B cell (primary cell): ENCODE data around the gene RBP4. TPM values are rescaled to one million over a fixed set of nuclear protein-coding genes. Genes with fewer than 3 reads are reported as not detected.

Experiments used
- ATAC-seq: fragments of 200-7000 bp; cut with Tn5 transposase; one replicate; pipeline ENCODE4 v1.10.0; 2021; ENCODE audit warnings: low read depth, mild to moderate bottlenecking, moderate number of reproducible peaks, moderate library complexity
- CTCF ChIA-PET: fragments of 350-600 bp; sonication (Branson Sonifier 250); formaldehyde crosslinking; loops from one replicate; lab custom pipeline; 2021; ENCODE audit warnings: antibody characterized with exemption, inconsistent platforms; lab: Charles Lee
- POLR2A ChIA-PET: fragments of 350-600 bp; sonication (Branson Sonifier 250); formaldehyde crosslinking; loops from one replicate; lab custom pipeline; 2021; ENCODE audit warnings: antibody characterized with exemption; lab: Charles Lee
- DNase-seq: peaks from one replicate; pipeline ENCODE4 v3.0.0; 2013
- H2AFZ ChIP-seq: 2 replicates; pipeline ENCODE4 v1.6.1; 2012; ENCODE audit warnings: mild to moderate bottlenecking, low read depth, low read length; ENCODE audit not compliant: insufficient read depth, poor library complexity, severe bottlenecking
- H3K27ac ChIP-seq, 2 donors: 1 replicate in 1 of 2; 2 replicates in 1 of 2; pipeline ENCODE4 v1.5.1; 2012 to 2013; ENCODE audit warnings: low read length in 2 of 2, mild to moderate bottlenecking in 2 of 2, moderate library complexity in 1 of 2
- H3K27me3 ChIP-seq, 4 experiments: fragments of 200-600 bp in 1 of 4; sonication (generic) in 1 of 4; replicated peaks in 1 of 4; 1 replicate in 2 of 4; 2 replicates in 2 of 4; pipeline versions ENCODE4 v1.6.1 to v1.7.0; 2013 to 2016; ENCODE audit warnings: low read length in 3 of 4, mild to moderate bottlenecking in 2 of 4, mixed read lengths in 1 of 4, moderate library complexity in 1 of 4; ENCODE audit not compliant: insufficient read depth in 4 of 4, control insufficient read depth in 3 of 4; ENCODE audit errors: control extremely low read depth in 1 of 4
- H3K36me3 ChIP-seq, 2 experiments: replicated peaks in 1 of 2; 1 replicate in 1 of 2; 2 replicates in 1 of 2; pipeline versions ENCODE4 v1.6.1 to v1.7.1; 2013; ENCODE audit warnings: low read length in 1 of 2; ENCODE audit not compliant: insufficient read depth in 2 of 2, control insufficient read depth in 1 of 2; ENCODE audit errors: control extremely low read depth in 1 of 2, extremely low read depth in 1 of 2
- H3K4me1 ChIP-seq, 2 donors: fragments of 200-600 bp in 1 of 2; sonication (generic) in 1 of 2; 1 replicate in 1 of 2; 2 replicates in 1 of 2; pipeline versions ENCODE4 v1.5.1 to v1.6.1; 2013 to 2017; ENCODE audit warnings: low read length in 2 of 2; ENCODE audit not compliant: control insufficient read depth in 2 of 2, insufficient read depth in 2 of 2
- H3K4me2 ChIP-seq: replicated peaks from 2 replicates; pipeline ENCODE3; 2012; ENCODE audit warnings: mild to moderate bottlenecking, low read depth, low read length; ENCODE audit not compliant: poor library complexity, severe bottlenecking
- H3K4me3 ChIP-seq, 5 experiments: fragments of 200-600 bp in 1 of 5; sonication (generic) in 1 of 5; 1 replicate in 3 of 5; 2 replicates in 2 of 5; pipeline versions ENCODE4 v1.5.1 to v1.7.0; 2011 to 2016; ENCODE audit warnings: low read length in 4 of 5, mild to moderate bottlenecking in 4 of 5, low read depth in 2 of 5, control low read depth in 1 of 5, moderate library complexity in 1 of 5; ENCODE audit not compliant: insufficient read depth in 1 of 5; ENCODE audit errors: control extremely low read depth in 1 of 5, extremely low read depth in 1 of 5
- H3K79me2 ChIP-seq: fragments of 200-600 bp; sonication (generic); one replicate; pipeline ENCODE4 v1.6.0; 2016; ENCODE audit warnings: low read length; ENCODE audit not compliant: control insufficient read depth, insufficient read depth
- H3K9ac ChIP-seq: fragments of 200-600 bp; sonication (generic); 2 replicates; pipeline ENCODE4 v1.6.1; 2017; ENCODE audit warnings: mild to moderate bottlenecking, low read length, moderate library complexity
- H3K9me3 ChIP-seq, 3 donors: one replicate each; pipeline versions ENCODE4 v1.6.1 to v1.7.1; 2013; ENCODE audit warnings: low read length in 2 of 3; ENCODE audit not compliant: control insufficient read depth in 2 of 3, insufficient read depth in 1 of 3; ENCODE audit errors: control extremely low read depth in 1 of 3
- H4K20me1 ChIP-seq: 2 replicates; pipeline ENCODE4 v1.6.0; 2012; ENCODE audit warnings: mild to moderate bottlenecking, low read length; ENCODE audit not compliant: insufficient read depth, control insufficient read depth, poor library complexity, severe bottlenecking
- H3K27ac Mint-ChIP-seq: one replicate; pipeline ENCODE4 v1.8.0; 2021; ENCODE audit warnings: mixed read lengths
- H3K27me3 Mint-ChIP-seq: one replicate; pipeline ENCODE4 v1.8.0; 2021; ENCODE audit warnings: mixed read lengths
- H3K4me1 Mint-ChIP-seq: one replicate; pipeline ENCODE4 v1.8.0; 2021; ENCODE audit warnings: mixed read lengths
- H3K4me3 Mint-ChIP-seq: one replicate; pipeline ENCODE4 v1.8.0; 2021; ENCODE audit warnings: mixed read lengths
- H3K9me3 Mint-ChIP-seq: one replicate; pipeline ENCODE4 v1.8.0; 2022; ENCODE audit warnings: mixed read lengths; ENCODE audit not compliant: insufficient read depth
- CTCF ChIP-seq: fragments of 200-600 bp; IDR thresholded peaks from one replicate; pipeline ENCODE4 v1.8.0; 2022; ENCODE audit warnings: antibody characterized with exemption, mild to moderate bottlenecking
- EZH2 ChIP-seq: IDR thresholded peaks from 2 replicates; pipeline ENCODE4 v1.6.1; 2012; ENCODE audit warnings: borderline replicate concordance, low read depth, mild to moderate bottlenecking, moderate library complexity, low read length; ENCODE audit not compliant: insufficient read depth, poor library complexity, severe bottlenecking
- WGBS: methylation state at CpG from one replicate; pipeline ENCODE4 v1.1.5; 2013; ENCODE audit warnings: missing lambda C conversion rate; ENCODE audit not compliant: insufficient coverage; 5-methylcytosine and 5-hydroxymethylcytosine counted together
- intact Hi-C: fragments of 100-400 bp; cut with micrococcal nuclease; formaldehyde crosslinking; loops from one replicate; pipeline ENCODE4 v1.10.0; 2022
- polyA plus RNA-seq: library from polyadenylated mRNA; depleted of rRNA; stranded (reverse); fragments of >200 nt; gene quantifications from 2 replicates; pipeline ENCODE4 v1.2.3, GENCODE V29; 2012
- total RNA-seq, 2 donors: library from RNA; stranded (reverse); fragments of 120-200 nt in 1 of 2; gene quantifications; 1 replicate in 1 of 2; 2 replicates in 1 of 2; pipeline versions ENCODE4 v1.2.3 to v1.2.4, GENCODE V29; 2013 to 2022

The RBP4 gene
- total and polyA plus RNA-seq, 2 donors (not counting 1 experiment from before 2014, with no cell fraction given) = not detected

- Histone ChIP-seq H2AFZ (no peak within 1 kb of the TSS), H3K36me3 (no peaks in the 10 kb centered on the region), H3K79me2 (no peaks in the 10 kb centered on the region), H3K4me3 (no peak within 1 kb of the TSS), H3K27me3 (peaks cover 0 to 35% (median 8%) of the 10 kb centered on the region in 4 experiments), H3K4me1 (no peaks in the 10 kb centered on the region), H3K9ac (no peak within 1 kb of the TSS), H3K9me3 (no peaks in the 10 kb centered on the region), H4K20me1 (no peaks in the 10 kb centered on the region), H3K27ac (no peak within 1 kb of the TSS), H3K4me2 (no peak within 1 kb of the TSS)
- H3K9me3 Mint-ChIP-seq = no peaks in the 10 kb centered on the region
- H3K27me3 Mint-ChIP-seq = peaks cover 63% of the 10 kb centered on the region
- ChIA-PET POLR2A (no interaction called here), CTCF (no interaction called here)
- intact Hi-C loops = no loop called here
- no peaks in the 10 kb centered on the region for H3K4me1 Mint-ChIP-seq
- TF ChIP-seq CTCF = no peak
- TF ChIP-seq EZH2 = no peak
- ATAC-seq (no peak), DNase-seq (no peak)
- WGBS = 8% methylated on average over 85 of the region's 85 CpGs
- H3K27ac Mint-ChIP-seq = no peak within 1 kb of the TSS
- no peak within 1 kb of the TSS for H3K4me3 Mint-ChIP-seq
Measured at GRCh38 chr10:93566435-93567276, 34.4 kb downstream of the RBP4 start, which contains the start of gene FFAR4. Gene FFAR4, plus strand, starts transcription at chr10:93566665. Its CDS starts 56 bp downstream, at chr10:93566721.

GRCh38 chr10:93565446-93565845 lies 35.6 kb downstream of the RBP4 start:
- Histone ChIP-seq H3K79me2 (no peaks in the 10 kb centered on the region), H3K4me1 (no peaks in the 10 kb centered on the region), H3K9me3 (no peaks in the 10 kb centered on the region), H3K27ac (no peak overlapping the region), H3K4me2 (no peak overlapping the region), H3K4me3 (no peak overlapping the region), H2AFZ (no peak overlapping the region), H3K9ac (no peak overlapping the region), H3K27me3 (peaks cover 0 to 28% (median 8%) of the 10 kb centered on the region in 4 experiments), H4K20me1 (no peaks in the 10 kb centered on the region), H3K36me3 (no peaks in the 10 kb centered on the region)
- TF ChIP-seq CTCF (no peak), EZH2 (no peak)
- CTCF ChIA-PET = interaction anchor here (1.9 kb wide), 1 partner anchor 11 kb away, joined by 5 read pairs; no protein-coding TSS in a partner anchor
- ATAC-seq (no peak), DNase-seq (no peak)
- WGBS = 75% methylated on average over 2 of the region's 3 CpGs
- H3K4me3 Mint-ChIP-seq = no peak overlapping the region
- no peaks in the 10 kb centered on the region for H3K4me1 Mint-ChIP-seq
- intact Hi-C loops = no loop called here
- peaks cover 52% of the 10 kb centered on the region for H3K27me3 Mint-ChIP-seq
- H3K9me3 Mint-ChIP-seq = no peaks in the 10 kb centered on the region
- POLR2A ChIA-PET = no interaction called here
- H3K27ac Mint-ChIP-seq = no peak overlapping the region
